Liver (tissue), 3 donors: ENCODE measurements around the gene OBP2B.

Source experiments
- EGR1 ChIP-seq, 2 donors: IDR thresholded peaks; 2 replicates each; pipeline ENCODE4 v1.6.1; 2016 to 2018; ENCODE audit warnings: antibody characterized with exemption in 2 of 2, low read depth in 2 of 2
- FOXA1 ChIP-seq: IDR thresholded peaks from 2 replicates; pipeline ENCODE4 v1.6.1; 2016; ENCODE audit warnings: antibody characterized with exemption
- GABPA ChIP-seq, 2 donors: IDR thresholded peaks in 1 of 2; conservative IDR thresholded peaks in 1 of 2; 2 replicates each; pipeline ENCODE4 v1.6.1; 2016; ENCODE audit warnings: antibody characterized with exemption in 2 of 2, mild to moderate bottlenecking in 1 of 2, moderate library complexity in 1 of 2
- JUND ChIP-seq, 2 donors: IDR thresholded peaks; 2 replicates each; pipeline ENCODE4 v1.6.1; 2016; ENCODE audit warnings: antibody characterized with exemption in 2 of 2
- REST ChIP-seq: IDR thresholded peaks from 2 replicates; pipeline ENCODE4 v1.6.1; 2016; ENCODE audit warnings: antibody characterized with exemption, mild to moderate bottlenecking
- TF ChIP-seq, protein P1 (sequence below): fragments of 150-350 bp; IDR thresholded peaks from 2 replicates; pipeline ENCODE4 v1.5.1; 2017; ENCODE audit warnings: improper control_type of control experiment, low read depth, low read length; ENCODE audit not compliant: missing input control
- donor health status: healthy.
- donor health status: healthy.

GRCh38 chr9:133169102-133169501, 39.9 kb downstream of the OBP2B start:
- TF ChIP-seq, protein P1, sequence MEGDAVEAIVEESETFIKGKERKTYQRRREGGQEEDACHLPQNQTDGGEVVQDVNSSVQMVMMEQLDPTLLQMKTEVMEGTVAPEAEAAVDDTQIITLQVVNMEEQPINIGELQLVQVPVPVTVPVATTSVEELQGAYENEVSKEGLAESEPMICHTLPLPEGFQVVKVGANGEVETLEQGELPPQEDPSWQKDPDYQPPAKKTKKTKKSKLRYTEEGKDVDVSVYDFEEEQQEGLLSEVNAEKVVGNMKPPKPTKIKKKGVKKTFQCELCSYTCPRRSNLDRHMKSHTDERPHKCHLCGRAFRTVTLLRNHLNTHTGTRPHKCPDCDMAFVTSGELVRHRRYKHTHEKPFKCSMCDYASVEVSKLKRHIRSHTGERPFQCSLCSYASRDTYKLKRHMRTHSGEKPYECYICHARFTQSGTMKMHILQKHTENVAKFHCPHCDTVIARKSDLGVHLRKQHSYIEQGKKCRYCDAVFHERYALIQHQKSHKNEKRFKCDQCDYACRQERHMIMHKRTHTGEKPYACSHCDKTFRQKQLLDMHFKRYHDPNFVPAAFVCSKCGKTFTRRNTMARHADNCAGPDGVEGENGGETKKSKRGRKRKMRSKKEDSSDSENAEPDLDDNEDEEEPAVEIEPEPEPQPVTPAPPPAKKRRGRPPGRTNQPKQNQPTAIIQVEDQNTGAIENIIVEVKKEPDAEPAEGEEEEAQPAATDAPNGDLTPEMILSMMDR, result no peak
- TF ChIP-seq JUND (IDR thresholded peaks at IDR 0.05), result no peak
- no peak for TF ChIP-seq FOXA1
- TF ChIP-seq REST, result no peak
- TF ChIP-seq GABPA (IDR thresholded peaks at IDR 0.05 in 1 of 2, conservative IDR thresholded peaks at IDR 0.05 in 1 of 2), result no peak
- no peak for TF ChIP-seq EGR1 (IDR thresholded peaks at IDR 0.05; ENCODE audit: low read depth in 2 of 2)
